Brain microvascular endothelial cell (primary cell): ENCODE results near the gene CD177.
"Not testable (repeated sequence)": the region's sequence is repeated elsewhere in the genome, so short reads cannot be mapped to it uniquely, and the experiment has no call there.

Source experiments
- DNase-seq: peaks from one replicate; pipeline ENCODE4 v3.0.0-alpha.2; 2020
- H3K27ac ChIP-seq: fragments of 250-450 bp; sonication (Bioruptor Pico); 2 replicates; pipeline ENCODE4 v1.5.1; 2020; ENCODE audit warnings: mild to moderate bottlenecking, moderate library complexity
- H3K27me3 ChIP-seq: fragments of 250-450 bp; sonication (Bioruptor Pico); replicated peaks from 2 replicates; pipeline ENCODE4 v1.5.1; 2020; ENCODE audit warnings: mild to moderate bottlenecking
- H3K36me3 ChIP-seq: fragments of 250-450 bp; sonication (Bioruptor Pico); replicated peaks from 2 replicates; pipeline ENCODE4 v1.5.1; 2020; ENCODE audit warnings: mild to moderate bottlenecking
- H3K4me3 ChIP-seq: 2 replicates; pipeline ENCODE4 v1.5.1; 2011; ENCODE audit warnings: low read depth, mild to moderate bottlenecking, control low read depth, low read length, moderate library complexity
- CTCF ChIP-seq: IDR thresholded peaks from 2 replicates; pipeline ENCODE4 v1.5.1; 2011; ENCODE audit warnings: low read depth, mild to moderate bottlenecking, moderate library complexity, low read length, control low read depth, inconsistent platforms; ENCODE audit errors: missing control alignments
- in situ Hi-C: cut with HindIII; loops from 2 replicates; pipeline ENCODE4 v1.10.0; 2017; ENCODE audit warnings: low sequenced_read_pairs, low pct_ligation_motif_present

CD177 gene

GRCh38 chr19:43380008-43380407, 26.5 kb downstream of the CD177 start:
- H3K27ac ChIP-seq: no peak overlapping the region
- DNase-seq: no peak
- in situ Hi-C loops: no loop called here
- H3K27me3 ChIP-seq: no peaks in the 10 kb centered on the region
- H3K36me3 ChIP-seq: no peaks in the 10 kb centered on the region
- TF ChIP-seq CTCF: no peak
- no peak overlapping the region for H3K4me3 ChIP-seq

GRCh38 chr19:43380771-43381386, 27.4 kb downstream of the CD177 start:
- TF ChIP-seq CTCF: no peak
- no peak overlapping the region for H3K4me3 ChIP-seq
- H3K27me3 ChIP-seq: no peaks in the 10 kb centered on the region
- H3K27ac ChIP-seq: no peak overlapping the region
- DNase-seq: no peak
- no peaks in the 10 kb centered on the region for H3K36me3 ChIP-seq
- in situ Hi-C loops: no loop called here

GRCh38 chr19:43382586-43383216, 29.2 kb downstream of the CD177 start:
- H3K27me3 ChIP-seq, H3K27ac ChIP-seq, DNase-seq, in situ Hi-C loops, H3K36me3 ChIP-seq, H3K4me3 ChIP-seq: not testable (repeated sequence)

GRCh38 chr19:43383254-43383653, 29.8 kb downstream of the CD177 start:
- H3K27ac ChIP-seq, H3K36me3 ChIP-seq, in situ Hi-C loops, H3K27me3 ChIP-seq, H3K4me3 ChIP-seq, DNase-seq: not testable (repeated sequence)

GRCh38 chr19:43383759-43384158, 30.3 kb downstream of the CD177 start:
- DNase-seq, H3K4me3 ChIP-seq, in situ Hi-C loops, H3K27me3 ChIP-seq, H3K36me3 ChIP-seq, H3K27ac ChIP-seq: not testable (repeated sequence)

- H3K36me3 ChIP-seq, DNase-seq, in situ Hi-C loops: not testable (repeated sequence)
These were observed 37.5 kb downstream of the CD177 start for GRCh38 chr19:43390903-43391551.

GRCh38 chr19:43391552-43391935, 38.1 kb downstream of the CD177 start:
- H3K4me3 ChIP-seq, H3K27ac ChIP-seq, H3K27me3 ChIP-seq, H3K36me3 ChIP-seq, in situ Hi-C loops, DNase-seq: not testable (repeated sequence)

More at GRCh38 chr19:43390903-43391551, 37.5 kb downstream of the CD177 start:
- H3K4me3 ChIP-seq, H3K27ac ChIP-seq, H3K27me3 ChIP-seq: not testable (repeated sequence)

- H3K4me3 ChIP-seq, in situ Hi-C loops: not testable (repeated sequence)
These were observed 40.0 kb downstream of the CD177 start for GRCh38 chr19:43393501-43393900.

GRCh38 chr19:43395561-43395960, 42.1 kb downstream of the CD177 start:
- in situ Hi-C loops: no loop called here

More at GRCh38 chr19:43393501-43393900, 40.0 kb downstream of the CD177 start:
- DNase-seq, H3K36me3 ChIP-seq, H3K27ac ChIP-seq, H3K27me3 ChIP-seq: not testable (repeated sequence)

More at GRCh38 chr19:43395561-43395960, 42.1 kb downstream of the CD177 start:
- no peak overlapping the region for H3K27ac ChIP-seq
- TF ChIP-seq CTCF: no peak
- H3K4me3 ChIP-seq: no peak overlapping the region
- DNase-seq: no peak
- H3K36me3 ChIP-seq: no peaks in the 10 kb centered on the region
- H3K27me3 ChIP-seq: no peaks in the 10 kb centered on the region
